HUDEP-2 (cell line): ENCODE measurements around the gene CTRB1.

Experiments
- DNase-seq, 76 experiments: peaks; one replicate each; lab custom pipeline; 2025; ENCODE audit not compliant: unreplicated experiment in 76 of 76; lab: John Stamatoyannopoulos, UW

CTRB1 gene

GRCh38 chr16:75218256-75219076 lies at the start of gene CTRB1:
Gene CTRB1 (plus strand): TSS chr16:75218988. CDS start chr16:75219008, 20 bp downstream.
- no peak for DNase-seq

GRCh38 chr16:75169899-75170405 lies 48.8 kb upstream of the CTRB1 start:
- DNase-seq, result no peak

- DNase-seq, result no peak
These were observed 46.2 kb upstream of the CTRB1 start for GRCh38 chr16:75172578-75172977.

- DNase-seq, result no peak
These were observed 43.7 kb upstream of the CTRB1 start for GRCh38 chr16:75175074-75175473.

GRCh38 chr16:75176926-75177325 lies 41.9 kb upstream of the CTRB1 start:
- DNase-seq, result no peak

- no peak for DNase-seq
These were observed 39.6 kb upstream of the CTRB1 start for GRCh38 chr16:75179208-75179607.

- peak in 5 of 76 experiments; percentile 1 to 24 (median 6) for DNase-seq
These were observed 37.2 kb upstream of the CTRB1 start for GRCh38 chr16:75181630-75182029.

GRCh38 chr16:75188832-75189477 lies 29.8 kb upstream of the CTRB1 start:
- no peak for DNase-seq

GRCh38 chr16:75189638-75190245 lies 29.0 kb upstream of the CTRB1 start:
- no peak for DNase-seq

GRCh38 chr16:75192606-75193264 lies 26.1 kb upstream of the CTRB1 start:
- DNase-seq, result no peak

- DNase-seq, result no peak
These were observed 25.5 kb upstream of the CTRB1 start for GRCh38 chr16:75193265-75193650.

- DNase-seq, result no peak
These were observed 24.9 kb upstream of the CTRB1 start for GRCh38 chr16:75193730-75194444.

GRCh38 chr16:75195811-75196790 lies 22.7 kb upstream of the CTRB1 start:
- DNase-seq, result no peak

GRCh38 chr16:75196836-75197235 lies 22.0 kb upstream of the CTRB1 start:
- DNase-seq, result no peak

- no peak for DNase-seq
These were observed 21.2 kb upstream of the CTRB1 start for GRCh38 chr16:75197522-75198134.

GRCh38 chr16:75198135-75198600 lies 20.6 kb upstream of the CTRB1 start:
- peak in 3 of 76 experiments; percentile 5 for DNase-seq

- no peak for DNase-seq
These were observed 16.7 kb upstream of the CTRB1 start for GRCh38 chr16:75202069-75202590.

- DNase-seq, result no peak
These were observed 15.7 kb upstream of the CTRB1 start for GRCh38 chr16:75203096-75203495.
